Measurements from ENCODE around the gene PCMT1. TPM values are rescaled to one million over a fixed set of nuclear protein-coding genes. Genes with fewer than 3 reads are reported as not detected.
"Not testable (repeated sequence)": the region's sequence is repeated elsewhere in the genome, so short reads cannot be mapped to it uniquely, and the experiment has no call there.

The PCMT1 gene
- polyA plus RNA-seq, 2 donors = 20.8 to 64.9 TPM

DNA sequence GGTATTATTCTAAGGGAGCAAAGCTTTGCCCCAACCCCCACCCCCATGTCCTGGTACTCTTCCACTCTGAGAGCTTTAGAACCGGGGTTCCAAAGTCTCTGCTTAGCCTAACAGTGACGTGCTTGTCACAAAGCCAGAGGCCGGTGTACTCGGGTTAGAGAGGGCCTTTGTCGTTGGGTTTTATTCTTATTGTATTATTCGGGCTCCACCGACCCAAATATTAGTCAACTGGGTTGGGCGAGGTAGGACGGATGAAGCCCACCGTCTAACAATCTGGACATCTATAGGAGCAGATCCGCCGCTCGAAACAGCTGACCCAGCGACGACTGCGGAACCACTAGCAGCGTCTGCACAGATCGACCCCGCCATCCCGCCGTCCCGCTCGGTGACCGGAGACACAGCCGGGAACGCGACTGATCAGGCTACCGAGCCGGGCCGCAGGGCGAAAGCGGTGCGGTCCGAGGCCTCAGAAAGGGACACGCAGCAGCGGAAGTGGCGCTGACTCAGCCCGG lies 403 bp upstream of the PCMT1 start:
- H3K27ac ChIP-seq (ENCODE audit: low read depth in 2 of 2, low read length in 1 of 2) = peak overlapping the region; percentile 83 to 91
- not testable (repeated sequence) for H3K9me3 ChIP-seq (ENCODE audit: control insufficient read depth in 2 of 2, insufficient read depth in 1 of 2, low read depth in 1 of 2, low read length in 1 of 2); H3K36me3 ChIP-seq (ENCODE audit: control insufficient read depth in 2 of 2, insufficient read depth in 2 of 2, low read length in 1 of 2); H3K4me1 ChIP-seq (ENCODE audit: control insufficient read depth in 2 of 2, insufficient read depth in 2 of 2, low read length in 1 of 2); H3K27me3 ChIP-seq (ENCODE audit: control insufficient read depth in 1 of 2, insufficient read depth in 2 of 2, low read length in 2 of 2)
- WGBS, 2 donors = 1% methylated on average over 22 to 26 of the region's 38 CpGs
- H3K4me3 ChIP-seq (ENCODE audit: low read depth in 1 of 2, low read length in 2 of 2) = peak overlapping the region; percentile 90 to 96

- no peaks in the 10 kb centered on the region for H3K9me3 ChIP-seq (ENCODE audit: control insufficient read depth in 2 of 2, insufficient read depth in 1 of 2, low read depth in 1 of 2, low read length in 1 of 2)
- 0 to 1% methylated on average over 25 of the region's 25 CpGs for WGBS, 2 donors
- H3K4me1 ChIP-seq (ENCODE audit: control insufficient read depth in 2 of 2, insufficient read depth in 2 of 2, low read length in 1 of 2) = no peaks in the 10 kb centered on the region
- H3K27ac ChIP-seq (ENCODE audit: low read depth in 2 of 2, low read length in 1 of 2) = peak overlapping the region; percentile 91 to 93
- no peaks in the 10 kb centered on the region for H3K27me3 ChIP-seq (ENCODE audit: control insufficient read depth in 1 of 2, insufficient read depth in 2 of 2, low read length in 2 of 2)
- H3K36me3 ChIP-seq (ENCODE audit: control insufficient read depth in 2 of 2, insufficient read depth in 2 of 2, low read length in 1 of 2) = no peaks in the 10 kb centered on the region
- peak overlapping the region; percentile 90 to 96 for H3K4me3 ChIP-seq (ENCODE audit: low read depth in 1 of 2, low read length in 2 of 2)
Observed at GRCh38 chr6:149750136-149750609, 632 bp downstream of the PCMT1 start.

DNA sequence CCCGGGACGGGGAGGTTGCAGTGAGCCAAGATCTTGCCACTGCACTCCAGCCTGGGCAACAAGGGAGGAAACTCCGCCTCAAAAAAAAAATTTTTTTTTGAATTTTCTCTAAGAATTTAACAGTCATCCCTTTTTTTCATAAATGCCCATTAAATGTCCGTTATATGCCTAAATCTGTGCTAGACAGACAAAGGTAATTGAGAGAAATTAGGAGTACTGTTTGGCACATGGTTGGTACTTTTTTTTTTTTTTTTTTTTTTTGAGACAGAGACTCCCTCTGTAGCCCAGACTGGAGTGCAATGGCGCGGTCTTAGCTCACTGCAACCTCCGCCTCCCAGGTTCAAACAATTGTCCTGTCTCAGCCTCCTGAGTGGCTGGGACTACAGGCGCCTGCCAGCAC lies 1.7 kb downstream of the PCMT1 start:
- H3K36me3 ChIP-seq (ENCODE audit: control insufficient read depth in 2 of 2, insufficient read depth in 2 of 2, low read length in 1 of 2) = no peaks in the 10 kb centered on the region
- H3K9me3 ChIP-seq (ENCODE audit: control insufficient read depth in 2 of 2, insufficient read depth in 1 of 2, low read depth in 1 of 2, low read length in 1 of 2) = no peaks in the 10 kb centered on the region
- H3K4me3 ChIP-seq (ENCODE audit: low read depth in 1 of 2, low read length in 2 of 2) = no peak overlapping the region
- WGBS, 2 donors = 80 to 91% methylated on average over 8 of the region's 8 CpGs
- H3K4me1 ChIP-seq (ENCODE audit: control insufficient read depth in 2 of 2, insufficient read depth in 2 of 2, low read length in 1 of 2) = no peaks in the 10 kb centered on the region
- no peaks in the 10 kb centered on the region for H3K27me3 ChIP-seq (ENCODE audit: control insufficient read depth in 1 of 2, insufficient read depth in 2 of 2, low read length in 2 of 2)
- H3K27ac ChIP-seq (ENCODE audit: low read depth in 2 of 2, low read length in 1 of 2) = no peak overlapping the region

DNA sequence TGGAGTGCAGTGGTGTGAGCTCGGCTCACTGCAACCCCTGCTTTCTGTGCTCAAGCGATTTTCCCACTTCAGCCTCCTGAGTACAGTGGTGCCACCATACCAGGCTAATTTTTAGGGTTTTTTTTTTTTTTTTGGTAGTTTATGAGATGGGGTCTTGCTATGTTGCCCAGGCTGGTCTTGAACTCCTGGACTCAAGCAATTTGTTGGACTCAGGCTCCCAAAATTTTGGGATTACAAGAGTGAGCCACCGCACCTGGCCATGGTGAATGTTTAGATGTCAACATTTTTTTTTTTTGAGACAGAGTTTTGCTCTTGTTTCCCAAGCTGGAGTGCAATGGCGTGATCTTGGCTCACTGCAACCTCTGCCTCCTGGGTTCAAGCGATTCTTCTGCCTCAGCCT lies 2.4 kb downstream of the PCMT1 start:
- H3K4me3 ChIP-seq (ENCODE audit: low read depth in 1 of 2, low read length in 2 of 2); H3K27me3 ChIP-seq (ENCODE audit: control insufficient read depth in 1 of 2, insufficient read depth in 2 of 2, low read length in 2 of 2); H3K36me3 ChIP-seq (ENCODE audit: control insufficient read depth in 2 of 2, insufficient read depth in 2 of 2, low read length in 1 of 2); H3K4me1 ChIP-seq (ENCODE audit: control insufficient read depth in 2 of 2, insufficient read depth in 2 of 2, low read length in 1 of 2); H3K9me3 ChIP-seq (ENCODE audit: control insufficient read depth in 2 of 2, insufficient read depth in 1 of 2, low read depth in 1 of 2, low read length in 1 of 2); H3K27ac ChIP-seq (ENCODE audit: low read depth in 2 of 2, low read length in 1 of 2): not testable (repeated sequence)
- WGBS, 2 donors = 96 to 98% methylated on average over 5 of the region's 5 CpGs

DNA sequence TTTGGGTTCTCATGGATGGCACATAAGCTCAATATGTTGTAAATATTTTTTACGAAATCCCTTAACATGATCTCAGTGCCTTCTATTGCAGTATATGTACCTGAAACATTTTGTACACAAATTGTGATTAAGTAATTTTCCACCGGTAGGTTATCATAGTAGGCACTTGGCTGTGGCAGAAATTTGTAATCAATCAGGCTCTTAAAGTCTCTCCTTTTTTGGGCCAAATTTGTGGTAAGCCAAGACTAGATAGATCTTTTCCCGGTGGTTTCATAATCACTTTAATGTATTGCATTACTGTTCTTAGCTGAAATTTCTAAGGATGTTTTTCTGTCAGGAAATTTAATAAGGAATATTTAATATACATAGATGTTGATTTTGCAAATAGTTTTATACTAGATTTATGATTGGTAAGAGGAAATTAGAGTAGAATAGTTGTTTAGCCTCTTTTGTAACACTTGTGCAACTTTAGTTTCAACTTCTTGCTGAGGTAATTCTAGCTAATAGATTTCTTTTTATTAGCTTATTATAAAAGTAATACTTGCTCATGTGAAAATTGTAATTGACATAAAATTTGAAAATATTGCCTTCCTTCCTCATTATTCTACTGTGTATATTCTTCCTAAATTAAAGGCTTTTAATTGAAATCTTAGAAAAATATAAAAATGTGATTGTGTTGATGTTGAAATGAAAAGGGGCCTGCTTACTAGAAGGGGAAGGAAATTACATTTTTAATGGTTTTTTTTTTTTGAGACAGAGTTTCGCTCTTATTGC lies 3.2 kb downstream of the PCMT1 start:
- Histone ChIP-seq H3K4me3 (ENCODE audit: low read depth in 1 of 2, low read length in 2 of 2) (no peak overlapping the region), H3K27ac (ENCODE audit: low read depth in 2 of 2, low read length in 1 of 2) (no peak overlapping the region), H3K9me3 (ENCODE audit: control insufficient read depth in 2 of 2, insufficient read depth in 1 of 2, low read depth in 1 of 2, low read length in 1 of 2) (no peaks in the 10 kb centered on the region), H3K4me1 (ENCODE audit: control insufficient read depth in 2 of 2, insufficient read depth in 2 of 2, low read length in 1 of 2) (no peaks in the 10 kb centered on the region), H3K36me3 (ENCODE audit: control insufficient read depth in 2 of 2, insufficient read depth in 2 of 2, low read length in 1 of 2) (no peaks in the 10 kb centered on the region), H3K27me3 (ENCODE audit: control insufficient read depth in 1 of 2, insufficient read depth in 2 of 2, low read length in 2 of 2) (no peaks in the 10 kb centered on the region)
- 75 to 83% methylated on average over 4 of the region's 4 CpGs for WGBS, 2 donors

DNA sequence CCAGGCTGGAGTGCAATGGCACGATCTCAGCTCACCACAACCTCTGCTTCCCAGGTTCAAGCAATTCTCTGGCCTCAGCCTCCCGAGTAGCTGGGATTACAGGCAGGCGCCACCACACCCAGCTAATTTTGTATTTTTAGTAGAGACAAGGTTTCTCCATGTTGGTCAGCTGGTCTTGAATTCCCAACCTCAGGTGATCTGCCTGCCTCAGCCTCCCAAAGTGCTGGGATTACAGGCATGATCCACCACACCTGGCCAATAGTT lies 3.8 kb downstream of the PCMT1 start:
- not testable (repeated sequence) for H3K27me3 ChIP-seq (ENCODE audit: control insufficient read depth in 1 of 2, insufficient read depth in 2 of 2, low read length in 2 of 2); H3K36me3 ChIP-seq (ENCODE audit: control insufficient read depth in 2 of 2, insufficient read depth in 2 of 2, low read length in 1 of 2); H3K4me1 ChIP-seq (ENCODE audit: control insufficient read depth in 2 of 2, insufficient read depth in 2 of 2, low read length in 1 of 2); H3K4me3 ChIP-seq (ENCODE audit: low read depth in 1 of 2, low read length in 2 of 2); H3K27ac ChIP-seq (ENCODE audit: low read depth in 2 of 2, low read length in 1 of 2); H3K9me3 ChIP-seq (ENCODE audit: control insufficient read depth in 2 of 2, insufficient read depth in 1 of 2, low read depth in 1 of 2, low read length in 1 of 2)
- 88 to 95% methylated on average over 3 of the region's 3 CpGs for WGBS, 2 donors

DNA sequence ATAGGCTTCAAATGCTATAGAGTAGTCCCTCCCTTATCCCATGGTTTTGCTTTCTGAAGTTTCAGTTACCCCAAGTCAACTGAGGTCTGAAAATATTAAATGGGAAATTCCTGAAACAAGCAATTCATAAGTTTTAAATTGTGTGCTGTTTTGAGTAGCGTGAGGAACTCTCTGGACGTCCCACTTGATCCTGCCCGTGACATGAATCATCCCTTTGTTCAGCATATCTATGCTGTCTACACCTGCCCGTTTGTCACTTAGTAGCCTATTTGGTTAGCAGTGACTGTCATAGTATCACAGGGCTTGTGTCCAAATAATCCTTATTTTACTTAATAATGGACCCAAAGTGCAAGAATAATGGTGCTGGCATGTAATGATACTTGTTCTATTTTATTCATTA lies 5.0 kb downstream of the PCMT1 start:
- Histone ChIP-seq H3K4me3 (ENCODE audit: low read depth in 1 of 2, low read length in 2 of 2) (no peak overlapping the region), H3K9me3 (ENCODE audit: control insufficient read depth in 2 of 2, insufficient read depth in 1 of 2, low read depth in 1 of 2, low read length in 1 of 2) (no peaks in the 10 kb centered on the region), H3K36me3 (ENCODE audit: control insufficient read depth in 2 of 2, insufficient read depth in 2 of 2, low read length in 1 of 2) (no peaks in the 10 kb centered on the region), H3K4me1 (ENCODE audit: control insufficient read depth in 2 of 2, insufficient read depth in 2 of 2, low read length in 1 of 2) (no peaks in the 10 kb centered on the region), H3K27ac (ENCODE audit: low read depth in 2 of 2, low read length in 1 of 2) (no peak overlapping the region), H3K27me3 (ENCODE audit: control insufficient read depth in 1 of 2, insufficient read depth in 2 of 2, low read length in 2 of 2) (no peaks in the 10 kb centered on the region)
- whole genome bisulfite sequencing, 2 donors = 62 to 75% methylated on average over 4 of the region's 4 CpGs

GRCh38 chr6:149755300-149756260 lies 6.0 kb downstream of the PCMT1 start:
- Histone ChIP-seq H3K27me3 (ENCODE audit: control insufficient read depth in 1 of 2, insufficient read depth in 2 of 2, low read length in 2 of 2) (no peaks in the 10 kb centered on the region), H3K4me1 (ENCODE audit: control insufficient read depth in 2 of 2, insufficient read depth in 2 of 2, low read length in 1 of 2) (no peaks in the 10 kb centered on the region), H3K36me3 (ENCODE audit: control insufficient read depth in 2 of 2, insufficient read depth in 2 of 2, low read length in 1 of 2) (no peaks in the 10 kb centered on the region), H3K4me3 (ENCODE audit: low read depth in 1 of 2, low read length in 2 of 2) (no peak overlapping the region), H3K27ac (ENCODE audit: low read depth in 2 of 2, low read length in 1 of 2) (no peak overlapping the region), H3K9me3 (ENCODE audit: control insufficient read depth in 2 of 2, insufficient read depth in 1 of 2, low read depth in 1 of 2, low read length in 1 of 2) (no peaks in the 10 kb centered on the region)
- 84 to 87% methylated on average over 9 of the region's 9 CpGs for WGBS, 2 donors

- Histone ChIP-seq H3K4me1 (ENCODE audit: control insufficient read depth in 2 of 2, insufficient read depth in 2 of 2, low read length in 1 of 2) (no peaks in the 10 kb centered on the region), H3K27ac (ENCODE audit: low read depth in 2 of 2, low read length in 1 of 2) (no peak overlapping the region), H3K4me3 (ENCODE audit: low read depth in 1 of 2, low read length in 2 of 2) (no peak overlapping the region), H3K27me3 (ENCODE audit: control insufficient read depth in 1 of 2, insufficient read depth in 2 of 2, low read length in 2 of 2) (no peaks in the 10 kb centered on the region), H3K9me3 (ENCODE audit: control insufficient read depth in 2 of 2, insufficient read depth in 1 of 2, low read depth in 1 of 2, low read length in 1 of 2) (no peaks in the 10 kb centered on the region), H3K36me3 (ENCODE audit: control insufficient read depth in 2 of 2, insufficient read depth in 2 of 2, low read length in 1 of 2) (no peaks in the 10 kb centered on the region)
- WGBS, 2 donors = 94 to 98% methylated on average over 7 of the region's 7 CpGs
Observed at GRCh38 chr6:149756261-149756636, 6.7 kb downstream of the PCMT1 start.
